ENCODE measurements around the gene BMI1. TPM values are rescaled to one million over a fixed set of nuclear protein-coding genes. Genes with fewer than 3 reads are reported as not detected.

The BMI1 gene
- total and polyA plus RNA-seq, 11 donors: 10.6 to 48.5 (median 31.1) TPM

DNA sequence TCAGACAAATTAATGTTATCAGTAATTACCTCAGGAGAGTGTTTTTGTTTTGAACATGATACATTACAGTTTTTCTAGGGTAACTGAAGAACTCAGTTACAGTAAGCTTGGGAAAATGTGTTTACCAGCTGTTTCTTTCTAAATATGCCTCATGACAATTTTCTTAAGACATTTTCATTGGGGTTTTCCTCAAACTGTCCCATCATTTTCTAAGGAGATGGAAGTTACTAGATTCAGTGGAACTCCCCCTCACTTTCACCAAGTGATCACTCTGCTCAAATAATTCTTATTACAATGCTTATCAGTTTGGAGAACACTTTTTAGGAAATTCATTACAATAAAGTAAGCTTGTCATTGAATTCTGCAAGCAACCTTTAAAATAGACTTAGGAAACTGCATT lies 18.0 kb downstream of the BMI1 start:
- ATAC-seq (no peak), DNase-seq (no peak)
- Histone ChIP-seq H3K4me1 (peaks cover 10 to 48% (median 30%) of the 10 kb centered on the region in 12 donors), H3K27ac (no peak overlapping the region), H3K27me3 (peaks cover 56 to 91% (median 83%) of the 10 kb centered on the region in 9 donors), H3K9me3 (peaks cover 0 to 5% (median 0%) of the 10 kb centered on the region in 12 donors), H3K36me3 (no peaks in the 10 kb centered on the region), H3K4me3 (no peak overlapping the region)
- intact Hi-C loops (cut with DNase I): no loop called here
- TF ChIP-seq, protein P1, sequence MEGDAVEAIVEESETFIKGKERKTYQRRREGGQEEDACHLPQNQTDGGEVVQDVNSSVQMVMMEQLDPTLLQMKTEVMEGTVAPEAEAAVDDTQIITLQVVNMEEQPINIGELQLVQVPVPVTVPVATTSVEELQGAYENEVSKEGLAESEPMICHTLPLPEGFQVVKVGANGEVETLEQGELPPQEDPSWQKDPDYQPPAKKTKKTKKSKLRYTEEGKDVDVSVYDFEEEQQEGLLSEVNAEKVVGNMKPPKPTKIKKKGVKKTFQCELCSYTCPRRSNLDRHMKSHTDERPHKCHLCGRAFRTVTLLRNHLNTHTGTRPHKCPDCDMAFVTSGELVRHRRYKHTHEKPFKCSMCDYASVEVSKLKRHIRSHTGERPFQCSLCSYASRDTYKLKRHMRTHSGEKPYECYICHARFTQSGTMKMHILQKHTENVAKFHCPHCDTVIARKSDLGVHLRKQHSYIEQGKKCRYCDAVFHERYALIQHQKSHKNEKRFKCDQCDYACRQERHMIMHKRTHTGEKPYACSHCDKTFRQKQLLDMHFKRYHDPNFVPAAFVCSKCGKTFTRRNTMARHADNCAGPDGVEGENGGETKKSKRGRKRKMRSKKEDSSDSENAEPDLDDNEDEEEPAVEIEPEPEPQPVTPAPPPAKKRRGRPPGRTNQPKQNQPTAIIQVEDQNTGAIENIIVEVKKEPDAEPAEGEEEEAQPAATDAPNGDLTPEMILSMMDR (IDR thresholded peaks at IDR 0.05): no peak
- TF ChIP-seq POLR2A (IDR thresholded peaks at IDR 0.05): no peak

DNA sequence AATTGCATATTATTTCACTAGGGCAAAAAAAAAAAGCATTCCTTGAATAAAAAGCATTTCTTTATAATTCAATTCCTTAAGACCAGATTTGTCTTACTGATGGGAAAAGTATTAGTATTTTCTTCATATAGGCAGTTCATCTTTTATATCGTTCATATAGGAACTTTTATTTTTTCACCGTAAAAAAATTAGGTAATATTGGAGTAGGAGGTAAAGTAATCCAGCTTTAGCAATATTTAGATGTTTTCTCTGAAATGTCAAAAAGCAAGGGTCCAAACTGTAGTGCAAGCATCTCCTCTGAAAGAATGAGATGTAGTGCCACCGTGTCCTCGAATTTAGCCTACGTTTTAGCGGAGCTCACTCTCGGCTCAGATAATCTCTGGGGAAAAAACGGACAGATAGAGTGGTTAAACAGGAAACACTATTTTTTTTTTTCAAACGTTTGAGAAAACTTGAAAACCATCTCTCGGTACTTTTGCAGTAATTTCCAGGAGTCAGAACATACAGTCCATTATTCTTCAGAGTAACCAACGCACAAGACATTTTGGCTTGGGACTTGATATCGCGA lies 18.9 kb downstream of the BMI1 start:
- Histone ChIP-seq H3K27me3 (peaks cover 65 to 91% (median 83%) of the 10 kb centered on the region in 9 donors), H3K9me3 (no peaks in the 10 kb centered on the region), H3K27ac (peak overlapping the region in 9 of 12 donors; percentile 91 to 97 (median 94)), H3K4me1 (peaks cover 10 to 40% (median 24%) of the 10 kb centered on the region in 12 donors), H3K36me3 (no peaks in the 10 kb centered on the region), H3K4me3 (peak overlapping the region; percentile 62 to 94 (median 81))
- intact Hi-C loops (cut with DNase I): loop anchor here (1.0 to 10.0 kb wide), 9 partner anchors 17 to 375 kb away; partner anchors contain the start of genes PIP4K2A (in 2 of the 10), BMI1 (in 1 of the 10) and DNAJC1 (in 1 of the 10)
- TF ChIP-seq POLR2A (IDR thresholded peaks at IDR 0.05): no peak
- TF ChIP-seq, protein P1 (IDR thresholded peaks at IDR 0.05): no peak
- WGBS, 4 donors: 1 to 2% (median 1%) methylated on average over 13 of the region's 13 CpGs
- DNase-seq (no peak), ATAC-seq (no peak)

DNA sequence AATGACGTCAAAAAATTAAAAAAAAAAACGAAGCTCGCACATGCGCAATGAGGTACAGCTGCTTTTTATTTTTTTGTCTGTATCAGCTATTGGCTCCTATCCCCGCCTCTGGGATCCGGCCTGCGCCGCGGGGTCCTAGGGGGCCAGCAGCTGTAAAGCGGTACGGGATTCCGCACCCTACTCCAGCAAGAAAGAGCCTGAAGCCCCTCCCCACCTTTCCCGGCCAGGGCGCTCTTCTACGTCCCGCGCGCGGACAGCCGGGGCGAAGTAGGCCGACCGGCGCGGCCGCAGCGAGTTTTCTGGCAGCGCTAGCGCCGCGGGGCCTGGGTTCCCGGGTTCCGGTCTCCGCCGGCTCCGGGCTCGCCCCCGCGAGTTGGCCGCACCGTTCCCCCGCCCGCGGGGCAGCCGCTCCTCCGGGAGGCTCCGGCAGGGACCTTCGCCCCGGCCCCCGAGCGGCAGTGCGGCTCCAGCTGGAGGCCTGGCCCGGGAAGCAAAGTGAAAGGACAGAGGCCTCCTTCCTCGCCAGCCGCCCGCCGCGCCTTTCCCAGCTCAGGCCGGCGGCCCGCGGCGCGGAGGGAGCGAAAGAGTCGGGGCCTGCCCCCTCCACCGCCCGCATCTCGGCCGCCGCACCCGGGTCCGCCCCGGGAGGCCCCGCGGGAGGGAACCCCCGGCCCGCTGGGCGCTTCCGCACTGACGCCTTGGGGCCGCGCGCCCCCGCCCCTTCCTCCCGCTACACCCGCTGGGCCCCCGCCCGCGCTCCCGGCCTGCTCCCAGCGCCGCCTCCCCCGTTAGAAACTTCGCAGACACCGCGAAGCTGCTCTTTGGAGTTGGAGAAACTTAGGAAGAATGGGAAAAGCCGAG lies 19.7 kb downstream of the BMI1 start:
- peak overlapping the region; percentile 62 to 94 (median 81) for H3K4me3 ChIP-seq
- H3K27ac ChIP-seq: peak overlapping the region; percentile 81 to 97 (median 92)
- H3K4me1 ChIP-seq: peaks cover 8 to 37% (median 18%) of the 10 kb centered on the region in 12 donors
- H3K27me3 ChIP-seq: peaks cover 66 to 91% (median 84%) of the 10 kb centered on the region in 9 donors
- H3K36me3 ChIP-seq: no peaks in the 10 kb centered on the region
- no peaks in the 10 kb centered on the region for H3K9me3 ChIP-seq
- ATAC-seq (peak; percentile 68 to 87 (median 86)), DNase-seq (peak; percentile 69 to 84 (median 72))
- TF ChIP-seq, protein P1 (IDR thresholded peaks at IDR 0.05): no peak
- peak in 1 of 2 donors; percentile 57 for TF ChIP-seq POLR2A (IDR thresholded peaks at IDR 0.05)
- WGBS, 4 donors: 0 to 1% (median 1%) methylated on average over 42 to 98 of the region's 98 CpGs
- intact Hi-C loops (cut with DNase I): loop anchor here (1.0 to 10.0 kb wide), 9 partner anchors 18 to 374 kb away; partner anchors contain the start of genes PIP4K2A (in 2 of the 10), BMI1 (in 1 of the 10) and DNAJC1 (in 1 of the 10)
